NCI-H345 treated with DMSO at 0.1 percent for 48 hours (cell line): Measurements from ENCODE around the gene ADRA1B.
"Not testable (repeated sequence)": the region's sequence is repeated elsewhere in the genome, so short reads cannot be mapped to it uniquely, and the experiment has no call there.

Experiments used
- DNase-seq: peaks from one replicate; lab custom pipeline; 2025; ENCODE audit not compliant: unreplicated experiment; lab: John Stamatoyannopoulos, UW

ADRA1B gene

DNA sequence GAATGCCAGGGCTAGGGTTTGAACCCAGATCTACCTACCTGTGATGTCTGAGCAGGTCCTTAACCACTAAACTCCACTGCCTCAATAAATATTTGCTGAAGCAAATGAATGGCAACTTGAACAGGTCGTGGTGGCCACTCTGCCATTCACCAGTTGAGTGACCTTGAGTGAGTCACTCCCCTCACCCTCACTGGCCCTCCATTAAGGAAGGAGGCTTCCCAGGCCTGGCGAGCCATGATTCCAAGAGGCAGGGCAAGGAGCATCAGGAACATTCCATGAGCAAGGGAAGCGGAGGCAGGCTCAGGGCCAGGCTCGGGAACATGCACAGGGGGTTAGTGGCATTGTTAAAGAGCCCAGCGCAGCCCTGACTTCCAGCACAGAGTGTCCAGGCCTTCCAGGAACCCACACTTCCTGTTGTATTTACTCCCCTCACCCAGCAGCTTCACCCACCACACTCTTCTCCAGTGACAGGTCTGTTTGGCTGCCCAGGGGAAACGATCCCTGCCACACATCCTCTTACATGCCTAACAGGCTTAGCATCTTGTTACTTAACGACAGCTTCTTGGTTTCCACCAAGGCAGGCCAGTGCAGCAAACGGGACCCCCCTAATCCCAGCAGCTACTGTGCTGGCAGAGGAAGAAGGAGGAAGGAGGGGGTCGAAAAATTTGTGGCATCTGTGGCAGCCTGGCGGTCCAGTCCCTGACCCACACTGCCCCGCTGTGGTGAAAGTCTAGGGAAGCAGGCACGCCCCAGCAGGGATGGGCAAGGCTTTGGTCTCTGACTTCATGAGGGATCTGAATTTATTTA lies 49.0 kb downstream of the ADRA1B start:
- DNase-seq: no peak

DNA sequence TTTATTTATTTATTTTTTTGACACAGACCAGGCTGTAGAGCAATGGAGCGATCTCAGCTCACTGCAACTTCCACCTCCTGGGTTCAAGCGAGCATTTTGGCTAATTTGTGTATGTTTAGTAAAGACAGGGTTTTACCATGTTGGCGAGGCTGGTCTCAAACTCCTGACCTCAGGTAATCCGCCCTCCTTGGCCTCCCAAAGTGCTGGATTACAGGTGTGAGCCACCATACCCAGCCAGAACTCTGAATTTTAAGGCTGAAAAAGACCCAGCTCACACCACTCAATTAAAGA lies 49.5 kb downstream of the ADRA1B start:
- not testable (repeated sequence) for DNase-seq

DNA sequence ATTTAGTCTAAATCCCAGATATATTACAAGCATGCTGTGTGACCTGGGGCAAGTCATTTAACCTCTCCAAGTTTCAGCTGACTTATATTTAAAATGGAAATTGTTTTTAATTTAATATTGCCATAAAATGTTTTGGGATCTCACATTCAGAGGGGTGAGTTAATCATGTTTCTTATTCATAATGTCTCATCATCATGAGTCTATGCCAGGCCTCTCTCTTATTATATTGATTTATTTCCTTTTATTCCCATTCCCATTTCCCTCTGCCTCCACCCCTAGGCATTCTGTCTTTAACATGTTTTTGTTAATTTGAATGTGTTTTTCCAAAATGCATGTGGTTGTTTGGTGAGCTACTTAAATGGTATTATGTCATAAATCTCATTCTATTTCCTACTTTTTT lies 53.7 kb downstream of the ADRA1B start:
- DNase-seq: no peak

DNA sequence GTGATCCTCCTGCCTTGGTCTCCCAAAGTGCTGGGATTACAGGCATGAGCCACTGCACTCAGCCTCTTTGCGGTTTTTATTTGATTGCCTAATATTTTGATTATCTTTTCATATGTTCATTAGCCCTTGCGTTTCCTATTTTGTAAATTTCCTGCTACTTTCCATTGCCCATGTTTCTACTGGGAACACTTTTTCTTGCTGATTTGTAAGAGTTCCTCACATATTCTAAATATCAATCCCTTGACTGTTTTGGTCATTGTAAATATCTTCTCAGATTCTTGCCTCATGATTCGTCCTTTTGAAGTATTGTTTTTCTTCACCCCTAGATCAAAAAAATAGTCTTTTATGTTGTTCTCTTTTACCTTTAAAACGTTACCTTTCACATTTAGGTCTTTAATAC lies 54.8 kb downstream of the ADRA1B start:
- no peak for DNase-seq

DNA sequence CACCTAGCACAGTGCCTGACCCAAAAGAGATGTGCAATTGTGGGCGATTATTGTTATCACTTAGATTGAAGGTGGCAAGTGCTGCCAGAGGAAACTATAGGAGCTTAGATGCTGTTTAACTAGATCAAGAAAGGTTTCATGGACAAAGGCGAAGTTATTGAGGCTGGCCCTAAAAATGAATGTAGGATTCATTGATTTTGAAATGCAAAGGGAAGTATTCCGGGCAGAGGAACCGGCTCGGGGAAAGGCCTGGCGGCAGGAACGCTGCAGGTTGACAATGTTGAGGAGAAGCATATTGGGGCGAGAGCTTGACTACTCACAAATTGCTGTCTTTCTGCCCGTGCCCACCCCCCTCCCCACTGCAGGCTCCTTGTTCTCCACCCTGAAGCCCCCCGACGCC lies 55.2 kb downstream of the ADRA1B start:
- DNase-seq: no peak

DNA sequence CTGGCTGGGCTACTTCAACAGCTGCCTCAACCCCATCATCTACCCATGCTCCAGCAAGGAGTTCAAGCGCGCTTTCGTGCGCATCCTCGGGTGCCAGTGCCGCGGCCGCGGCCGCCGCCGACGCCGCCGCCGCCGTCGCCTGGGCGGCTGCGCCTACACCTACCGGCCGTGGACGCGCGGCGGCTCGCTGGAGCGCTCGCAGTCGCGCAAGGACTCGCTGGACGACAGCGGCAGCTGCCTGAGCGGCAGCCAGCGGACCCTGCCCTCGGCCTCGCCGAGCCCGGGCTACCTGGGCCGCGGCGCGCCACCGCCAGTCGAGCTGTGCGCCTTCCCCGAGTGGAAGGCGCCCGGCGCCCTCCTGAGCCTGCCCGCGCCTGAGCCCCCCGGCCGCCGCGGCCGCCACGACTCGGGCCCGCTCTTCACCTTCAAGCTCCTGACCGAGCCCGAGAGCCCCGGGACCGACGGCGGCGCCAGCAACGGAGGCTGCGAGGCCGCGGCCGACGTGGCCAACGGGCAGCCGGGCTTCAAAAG lies 55.7 kb downstream of the ADRA1B start:
- no peak for DNase-seq

DNA sequence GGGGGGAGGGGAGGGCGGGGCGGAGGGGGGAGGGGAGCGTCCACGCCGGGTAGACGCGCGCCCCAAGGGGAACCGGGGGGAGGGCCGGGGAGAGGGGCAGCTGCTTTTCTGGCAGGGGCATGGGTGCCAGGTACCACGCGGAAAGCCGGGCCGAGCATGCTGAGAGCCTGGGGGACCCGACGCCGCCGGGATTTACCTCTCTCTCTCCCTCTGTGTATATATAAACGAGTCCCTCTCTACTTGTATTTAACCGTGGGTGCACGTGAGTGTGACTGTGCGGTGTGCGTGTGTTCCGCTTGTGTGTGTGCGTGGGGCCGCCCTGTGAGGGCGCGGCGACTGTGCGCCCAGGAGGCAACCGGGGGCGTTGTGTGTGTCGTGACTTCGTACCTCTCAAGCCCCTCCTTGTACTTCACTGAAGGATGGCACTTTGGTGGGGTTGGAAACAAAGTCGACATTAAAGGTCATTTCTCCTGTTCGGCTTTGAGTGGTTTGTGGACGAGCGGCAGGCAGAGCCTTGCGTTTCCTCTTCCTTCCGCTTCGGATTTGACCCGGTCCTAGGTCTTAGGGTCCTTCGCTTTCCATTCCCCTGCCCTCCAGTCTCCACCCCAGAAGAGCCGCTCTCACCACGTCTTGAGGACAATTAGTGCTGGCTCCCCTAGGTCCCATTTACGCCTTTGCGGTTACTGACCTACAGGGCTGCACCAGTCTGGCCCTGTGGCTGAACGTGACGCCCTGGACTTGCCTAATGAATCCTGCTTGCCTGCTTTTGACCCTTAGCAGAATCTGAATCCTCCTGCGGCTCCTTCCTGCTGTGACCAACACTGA lies 56.5 kb downstream of the ADRA1B start:
- DNase-seq: no peak

DNA sequence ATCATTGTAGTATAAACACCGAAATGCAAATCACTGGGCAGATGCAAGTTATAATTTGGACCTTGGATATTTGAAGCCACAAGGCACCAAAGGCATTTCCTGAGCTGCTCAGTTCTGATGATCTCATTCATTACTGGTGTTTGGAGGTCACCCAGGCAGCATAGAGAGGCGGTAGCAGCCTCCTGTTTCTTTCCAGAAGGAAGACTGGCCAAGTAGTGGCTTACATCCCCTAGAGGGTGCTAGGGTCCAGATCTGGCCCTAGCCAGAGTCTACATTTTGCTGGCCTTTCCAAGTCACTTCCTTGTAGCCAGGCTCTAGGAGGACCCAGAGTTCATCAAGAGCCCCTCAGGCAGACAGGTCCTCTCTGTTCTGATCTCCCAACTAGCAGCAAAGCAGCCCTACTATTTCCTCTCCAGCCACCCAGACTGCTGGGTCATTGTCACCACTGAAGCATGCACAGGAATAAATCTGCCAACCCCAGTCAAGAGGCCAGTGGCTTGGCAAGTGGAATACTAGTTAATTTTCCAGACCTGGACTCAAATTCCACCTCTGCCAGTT lies 59.3 kb downstream of the ADRA1B start:
- DNase-seq: no peak

DNA sequence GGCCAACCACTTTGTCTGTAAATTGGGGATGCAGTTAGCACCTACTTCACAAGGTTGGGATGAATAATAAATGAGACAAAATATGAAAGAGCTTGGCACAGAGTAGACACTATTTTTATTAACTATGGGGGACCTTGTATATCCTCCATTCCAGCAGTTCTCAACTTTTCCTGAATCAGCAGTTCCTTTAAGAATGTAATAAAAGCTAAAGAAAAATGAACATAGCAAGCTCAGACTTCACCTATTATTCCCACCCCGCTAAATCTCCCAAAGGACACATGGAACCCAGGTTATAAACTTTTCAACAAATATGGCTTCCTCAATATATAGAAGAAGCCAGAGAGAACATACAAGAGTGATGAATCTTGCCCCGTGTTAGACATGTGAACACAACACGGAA lies 60.6 kb downstream of the ADRA1B start:
- no peak for DNase-seq

DNA sequence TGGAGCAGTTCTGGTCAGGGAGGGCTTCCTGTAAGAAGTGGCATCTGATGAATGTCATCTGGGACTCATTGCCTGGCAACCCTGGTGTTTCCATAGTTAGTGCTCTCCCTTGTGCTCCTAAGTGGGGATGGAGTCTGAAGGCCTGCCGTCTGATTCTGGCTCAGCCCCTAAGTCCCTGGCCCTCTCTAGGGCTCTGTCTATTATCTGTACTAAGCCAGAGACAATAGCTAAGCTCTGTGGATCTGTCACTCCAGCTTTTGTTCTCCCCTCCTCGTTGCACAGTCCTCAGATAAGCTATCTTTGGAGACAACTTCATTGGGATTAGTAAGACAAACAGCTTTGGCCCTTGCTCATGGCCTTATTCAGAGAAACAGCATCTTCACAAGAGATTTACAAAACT lies 62.1 kb downstream of the ADRA1B start:
- no peak for DNase-seq

DNA sequence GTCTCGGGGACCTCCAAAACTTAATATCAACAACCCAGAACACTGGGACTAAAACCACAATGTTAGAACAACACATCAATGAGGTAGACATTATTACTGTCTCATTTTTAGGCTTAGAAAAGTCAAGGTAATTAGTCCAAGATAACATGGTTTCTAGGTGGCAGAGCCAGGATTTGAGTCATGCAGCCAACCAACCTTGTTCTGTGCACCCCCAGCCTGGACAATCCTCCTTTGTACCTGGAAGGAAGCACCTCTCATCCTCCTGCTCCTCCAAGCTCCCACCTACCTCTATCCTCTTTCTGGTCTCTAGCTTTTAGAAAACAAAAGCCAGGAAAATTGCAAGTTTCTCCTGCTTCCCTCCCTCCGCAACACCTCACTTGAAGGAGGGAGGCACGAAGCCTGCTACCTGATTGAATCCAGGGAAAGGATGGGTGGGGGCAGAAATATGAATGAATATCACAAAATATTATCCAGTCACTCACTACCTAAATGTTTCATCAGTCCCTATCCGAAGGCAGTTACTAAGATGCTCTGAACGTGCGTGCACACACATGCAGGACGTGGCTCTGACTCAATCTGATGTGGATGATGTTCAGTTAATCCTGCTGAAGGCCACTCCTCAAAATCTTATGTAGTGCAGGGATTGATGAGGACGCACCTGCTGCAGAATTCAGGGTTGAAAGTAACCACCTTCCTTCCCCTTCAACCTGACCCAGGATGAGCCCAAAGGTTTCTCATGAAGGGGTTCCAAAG lies 66.3 kb downstream of the ADRA1B start:
- DNase-seq: no peak

DNA sequence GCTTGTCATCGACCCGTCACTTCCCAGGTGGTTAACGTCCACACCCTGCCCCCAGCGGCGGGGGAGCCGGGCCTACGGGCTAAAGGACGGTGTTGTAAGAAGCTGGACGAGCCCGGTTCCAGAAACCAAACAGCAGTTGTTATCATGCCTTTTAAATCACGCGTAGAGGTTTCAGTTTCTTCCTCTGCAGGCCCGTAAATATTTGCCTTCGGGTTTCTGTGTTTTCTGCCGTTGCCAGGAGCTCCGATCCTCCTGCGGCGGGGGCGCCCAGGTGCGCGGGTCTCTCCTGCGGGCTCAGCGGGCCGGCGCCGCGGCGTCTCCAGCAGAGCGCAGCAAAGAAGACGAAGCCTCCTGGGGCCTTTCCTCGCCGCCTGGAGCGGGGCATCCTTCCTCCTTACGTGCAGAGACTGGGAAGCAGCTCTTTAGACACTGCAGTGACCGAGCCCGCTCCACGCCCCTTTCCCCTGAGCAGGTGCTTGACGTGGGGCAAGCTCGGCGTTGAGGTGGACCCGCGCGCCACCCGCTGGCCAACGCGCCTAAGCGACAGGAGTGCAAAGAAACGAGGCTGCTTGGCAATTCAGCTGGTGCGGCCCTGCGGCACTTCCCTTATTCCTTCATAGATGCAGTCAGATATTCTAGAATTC lies 70.9 kb downstream of the ADRA1B start:
- peak; percentile 70 for DNase-seq

DNA sequence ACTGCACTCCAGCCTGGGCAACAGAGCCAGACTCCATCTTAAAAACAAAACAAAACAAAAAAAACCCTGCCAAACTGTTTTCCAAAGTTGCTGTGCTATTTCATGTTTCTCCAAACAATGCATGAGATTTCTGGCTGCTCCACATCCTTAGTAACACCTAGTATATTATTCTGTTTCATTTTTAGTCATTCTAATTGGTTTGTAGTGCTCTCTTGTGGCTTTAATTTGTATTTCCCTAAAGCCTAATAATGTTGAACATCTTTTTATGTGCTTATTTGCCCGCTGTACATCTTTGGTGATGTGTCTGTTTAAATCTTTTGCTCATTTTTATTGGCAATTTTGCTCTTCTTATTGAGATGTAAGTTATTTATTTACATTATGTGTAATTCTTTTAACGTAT lies 74.2 kb downstream of the ADRA1B start:
- DNase-seq: no peak

DNA sequence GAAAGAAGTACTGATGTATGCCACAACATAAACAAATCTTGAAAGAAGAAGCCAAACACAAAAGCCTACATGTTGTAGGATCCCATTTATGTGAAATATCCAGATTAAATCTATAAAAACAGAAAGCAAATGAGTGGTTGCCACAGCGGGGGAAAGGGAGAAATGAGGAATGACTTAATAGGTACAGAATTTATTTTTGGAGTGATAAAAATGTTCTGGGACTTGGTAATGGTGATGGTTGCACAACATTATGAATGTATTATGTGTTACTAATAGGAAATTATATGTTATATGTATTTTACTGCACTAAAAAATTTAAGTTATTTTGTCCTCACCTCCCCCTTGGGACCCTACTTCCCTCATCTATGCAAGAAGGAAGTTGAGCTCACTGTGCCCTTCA lies 76.3 kb downstream of the ADRA1B start:
- no peak for DNase-seq

DNA sequence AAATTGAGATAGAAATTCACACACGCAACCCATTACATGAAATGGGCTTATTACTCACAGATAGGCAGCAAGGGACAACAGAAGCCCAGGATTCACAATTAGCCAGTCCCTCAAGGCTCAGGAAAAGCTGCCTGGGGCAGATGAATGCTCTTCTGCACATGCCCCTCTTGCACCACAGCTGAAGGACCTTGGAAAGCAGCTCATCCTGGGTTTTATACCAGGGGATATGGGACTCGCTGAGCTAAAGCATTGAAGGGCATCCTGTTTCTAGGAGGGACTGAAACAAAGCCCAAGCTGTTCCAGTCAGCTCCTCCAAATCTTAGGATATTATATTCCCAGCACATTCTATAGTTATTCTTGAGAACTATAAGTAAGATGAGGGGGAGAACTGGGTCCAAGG lies 76.9 kb downstream of the ADRA1B start:
- DNase-seq: no peak

DNA sequence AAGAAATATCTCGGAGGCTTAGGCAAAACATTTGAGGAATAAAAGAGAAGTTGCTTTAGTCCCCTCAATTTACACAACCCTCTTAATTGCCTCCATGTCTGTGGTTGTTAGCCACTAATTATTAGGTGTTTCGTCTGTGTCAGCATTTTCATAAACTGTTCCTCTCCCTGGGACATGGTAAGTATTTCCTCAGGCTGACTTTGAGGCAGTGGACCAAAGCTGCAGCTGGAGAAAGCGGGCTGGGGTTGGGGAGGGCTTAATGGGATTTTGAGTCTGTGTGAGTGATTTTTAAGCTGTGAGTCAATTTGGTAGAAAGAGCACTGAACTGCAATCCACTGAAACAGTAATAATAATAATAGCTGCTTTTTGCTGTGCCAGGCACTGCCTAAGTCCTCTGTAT lies 79.6 kb downstream of the ADRA1B start:
- no peak for DNase-seq

DNA sequence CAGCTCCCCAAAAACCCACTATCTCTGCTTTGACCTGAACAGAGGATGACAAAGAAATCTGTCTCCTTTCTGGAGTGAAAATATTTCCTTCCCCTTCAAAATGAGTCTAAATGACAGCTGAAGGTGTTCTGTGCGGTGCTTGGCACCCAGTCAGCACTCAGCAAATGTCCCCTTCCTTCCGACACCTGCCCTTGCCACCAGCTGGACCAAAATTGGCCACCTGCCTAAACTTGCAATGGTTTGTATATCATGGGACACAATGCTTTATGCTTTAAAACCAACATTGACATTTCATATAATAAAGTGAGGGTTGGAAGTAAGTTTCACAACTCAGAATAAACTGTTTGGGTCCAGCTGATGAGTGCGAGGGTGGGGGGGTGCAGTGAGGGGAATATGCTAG lies 85.2 kb downstream of the ADRA1B start:
- no peak for DNase-seq

DNA sequence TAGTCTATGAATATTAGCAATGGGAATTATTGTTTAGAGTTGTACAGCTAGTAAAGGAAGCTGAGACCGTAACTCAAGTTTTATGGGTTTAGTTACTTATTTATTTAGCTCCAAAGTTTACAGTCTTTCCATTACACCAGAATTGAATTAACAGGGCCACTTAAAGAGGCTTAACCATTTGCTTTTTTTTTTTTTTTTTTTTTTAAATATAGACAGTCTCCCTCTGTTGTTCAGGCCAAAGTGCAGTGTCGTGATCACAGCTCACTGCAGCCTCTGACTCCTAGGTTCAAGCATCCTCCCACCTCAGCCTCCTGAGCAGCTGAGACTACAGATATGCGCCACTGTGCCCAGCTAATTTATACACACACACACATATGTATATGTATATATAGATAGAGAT lies 91.2 kb downstream of the ADRA1B start:
- DNase-seq: no peak

DNA sequence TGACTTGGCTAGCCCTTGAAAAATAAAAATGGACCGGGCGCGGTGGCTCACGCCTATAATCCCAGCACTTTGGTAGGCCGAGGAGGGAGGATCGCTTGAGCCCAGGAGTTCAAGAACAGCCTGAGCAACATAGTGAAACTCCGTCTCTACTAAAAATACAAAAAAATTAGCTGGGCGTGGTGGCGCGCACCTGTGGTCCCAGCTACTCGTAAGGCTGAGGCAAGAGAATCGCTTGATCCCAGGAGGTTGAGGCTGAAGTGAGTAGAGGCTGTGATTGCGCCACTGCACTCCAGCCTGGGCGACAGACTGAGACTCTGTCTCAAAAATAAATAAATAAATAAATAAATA lies 92.2 kb downstream of the ADRA1B start:
- not testable (repeated sequence) for DNase-seq

DNA sequence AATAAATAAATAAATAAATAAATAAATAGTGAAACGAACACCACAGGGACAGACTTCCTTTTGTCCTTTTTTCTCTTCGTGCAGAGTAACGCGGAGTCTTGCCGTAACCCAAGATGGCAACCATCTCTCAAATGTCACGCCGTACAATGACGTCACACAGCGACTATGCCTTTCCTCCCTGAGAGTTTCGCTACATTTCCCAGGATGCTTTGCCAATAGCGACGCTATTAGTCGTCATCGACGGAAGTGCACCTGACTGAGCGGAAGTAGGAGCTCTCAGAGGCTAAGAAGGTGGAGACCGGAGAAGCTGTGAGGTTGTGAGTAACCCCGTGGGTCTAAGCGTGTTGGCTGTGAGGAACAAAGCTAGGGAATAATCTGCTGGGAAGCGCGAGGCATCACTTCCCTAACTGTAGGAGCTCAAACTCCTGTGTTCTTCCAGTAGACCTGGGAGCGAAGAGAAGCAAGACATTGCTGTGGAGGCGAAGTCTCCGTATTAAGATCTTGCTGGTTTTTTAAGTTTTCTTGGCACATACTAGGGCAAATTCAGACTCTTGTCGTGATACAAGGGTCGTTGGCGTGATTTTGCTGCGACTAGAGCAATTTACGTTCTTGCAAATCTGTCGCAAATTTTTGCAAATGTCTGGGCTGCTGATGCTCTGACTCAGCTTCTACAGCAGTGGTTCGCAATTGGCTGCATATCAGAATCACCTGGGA lies 92.8 kb downstream of the ADRA1B start, which contains the start of gene TTC1:
Gene TTC1, plus strand, starts transcription at position 263 of the 714 bp plus-strand sequence. CDS start 1,390 bp downstream, outside the sequence.
- peak; percentile 98 for DNase-seq
